ENCODE measurements around the gene JAKMIP3.

JAKMIP3 gene

DNA sequence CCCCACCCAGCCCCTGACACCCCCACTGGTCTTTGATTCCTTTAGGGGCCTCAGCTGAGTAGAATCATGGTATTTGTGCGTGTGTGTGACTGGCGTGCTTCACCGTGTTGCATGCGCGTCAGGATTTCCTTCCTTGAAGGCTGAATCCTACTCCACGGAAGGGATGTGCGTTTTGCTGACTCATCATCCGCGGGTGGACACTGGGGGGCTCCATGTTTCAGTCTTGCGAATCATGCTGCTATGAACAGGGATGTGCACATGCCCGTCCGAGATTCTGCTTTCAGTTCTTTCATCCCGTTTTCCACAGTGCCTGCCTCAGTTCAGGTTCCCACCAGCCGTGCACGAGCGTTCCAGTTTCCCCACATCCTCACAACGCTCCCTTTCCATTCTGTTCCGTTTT, 20.9 kb upstream of the JAKMIP3 start:
- no peak for DNase-seq

DNA sequence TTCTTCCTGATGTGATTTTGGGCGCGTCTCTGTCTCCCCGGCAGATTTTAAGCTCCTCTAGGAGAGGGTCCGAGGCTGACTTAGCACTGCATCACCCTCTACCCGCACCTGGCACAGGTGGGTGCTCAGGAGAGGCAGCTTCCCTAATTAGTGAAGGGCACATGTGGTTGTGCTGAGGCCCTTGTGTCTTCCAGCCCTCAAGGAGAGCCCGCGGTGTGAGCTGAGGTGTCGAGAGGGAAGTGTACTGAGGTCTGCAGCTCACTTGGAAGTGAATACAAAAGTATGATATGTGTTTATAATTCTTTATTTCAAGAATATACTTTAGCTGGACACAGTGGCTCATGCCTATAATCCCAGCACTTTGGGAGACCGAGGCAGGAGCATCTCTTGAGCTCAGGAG, 20.4 kb upstream of the JAKMIP3 start:
- DNase-seq = no peak

DNA sequence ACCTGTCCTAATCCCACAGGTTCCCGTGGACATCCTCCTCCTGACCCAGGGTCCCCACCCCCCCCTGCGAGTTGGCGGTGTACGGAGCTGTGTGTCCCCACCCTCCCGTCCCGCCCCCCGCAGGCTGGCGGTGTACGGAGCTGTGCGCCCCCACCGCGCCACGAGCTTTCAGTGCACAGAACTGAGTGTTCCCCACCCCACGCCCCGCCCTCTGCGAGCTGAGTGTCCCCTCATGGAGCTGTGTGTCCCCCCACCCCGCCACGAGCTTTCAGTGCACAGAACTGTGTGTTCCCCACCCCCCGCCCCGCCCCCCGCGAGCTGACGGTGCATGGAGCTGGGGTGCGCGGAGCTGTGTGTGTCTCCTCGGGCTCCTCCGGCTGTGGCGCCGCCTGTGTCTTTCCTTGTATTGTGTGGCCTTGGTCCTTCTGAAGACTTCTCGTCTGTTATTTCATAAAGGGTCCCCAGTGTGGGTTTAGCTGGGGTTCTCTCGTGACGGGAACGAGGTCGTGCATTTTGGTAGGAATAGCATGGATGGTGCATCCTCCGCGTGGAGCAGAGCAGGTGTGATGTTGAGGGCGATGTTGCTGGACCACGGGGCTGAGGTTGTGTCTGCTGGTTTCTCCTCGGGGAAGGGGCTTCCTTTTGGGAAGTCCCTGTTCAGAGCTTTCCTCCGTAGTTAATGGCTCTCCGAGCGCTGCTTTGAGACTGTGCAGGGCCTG, 18.0 kb upstream of the JAKMIP3 start:
- no peak for DNase-seq

DNA sequence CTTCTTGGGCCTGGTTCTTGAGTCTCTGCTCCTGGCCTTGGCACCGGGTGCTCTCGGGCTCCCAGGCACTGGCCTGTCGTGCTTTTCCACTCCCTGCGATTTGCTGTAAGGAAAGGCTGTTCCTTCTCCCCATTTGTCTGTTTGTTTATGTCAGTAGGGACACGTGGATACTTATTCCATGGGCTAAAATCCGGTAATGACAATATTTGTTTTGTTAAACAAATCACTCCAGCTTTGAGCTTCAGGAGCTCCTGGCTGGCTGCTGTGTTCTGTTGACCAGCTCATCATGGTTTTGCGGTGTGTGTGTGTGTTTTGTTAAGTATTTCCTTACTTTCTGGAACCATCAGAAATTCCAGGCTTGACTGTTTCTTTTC, 17.5 kb upstream of the JAKMIP3 start:
- no peak for DNase-seq

DNA sequence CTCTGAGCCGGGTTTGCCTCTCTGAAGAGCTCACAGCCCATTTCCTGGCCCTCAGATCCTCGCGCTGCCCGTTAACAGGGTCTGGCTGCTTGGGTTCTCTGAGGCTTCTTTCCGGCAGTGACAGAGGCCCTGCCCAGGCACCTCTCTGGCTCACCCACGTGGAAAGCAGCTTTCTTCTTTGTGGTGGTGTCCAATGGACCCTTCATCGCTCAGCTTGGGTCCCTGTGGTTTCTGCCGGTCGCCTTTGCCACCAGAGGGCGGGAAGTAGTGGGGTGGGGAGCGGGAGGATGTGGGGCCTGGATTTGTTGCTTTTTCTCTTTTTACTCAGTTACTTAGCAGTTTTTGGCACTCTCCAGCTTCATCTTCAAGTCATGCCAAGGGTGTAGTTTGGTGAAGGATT, 15.6 kb upstream of the JAKMIP3 start:
- no peak for DNase-seq

DNA sequence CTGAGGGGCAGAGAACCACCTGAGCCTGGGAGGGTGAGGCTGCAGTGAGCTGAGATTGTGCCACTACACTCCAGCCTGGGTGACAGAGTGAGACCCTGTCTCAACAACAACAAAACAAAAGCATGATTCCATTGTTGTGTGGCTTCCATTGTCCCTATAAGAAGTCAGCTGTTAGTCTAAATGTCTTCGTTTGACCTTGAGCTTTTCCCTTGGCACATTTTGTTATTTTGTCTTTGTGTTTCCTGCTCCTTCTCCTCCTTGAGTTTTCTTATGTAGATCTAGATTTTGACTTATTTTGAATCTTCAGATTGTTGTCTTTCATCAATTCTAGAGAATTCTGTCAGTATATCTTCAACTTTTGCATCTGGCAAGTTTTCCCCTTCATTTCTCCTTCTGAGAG, 13.6 kb upstream of the JAKMIP3 start:
- DNase-seq = no peak

- DNase-seq = no peak
Observed at GRCh38 chr10:132054564-132054963, 11.2 kb upstream of the JAKMIP3 start.

DNA sequence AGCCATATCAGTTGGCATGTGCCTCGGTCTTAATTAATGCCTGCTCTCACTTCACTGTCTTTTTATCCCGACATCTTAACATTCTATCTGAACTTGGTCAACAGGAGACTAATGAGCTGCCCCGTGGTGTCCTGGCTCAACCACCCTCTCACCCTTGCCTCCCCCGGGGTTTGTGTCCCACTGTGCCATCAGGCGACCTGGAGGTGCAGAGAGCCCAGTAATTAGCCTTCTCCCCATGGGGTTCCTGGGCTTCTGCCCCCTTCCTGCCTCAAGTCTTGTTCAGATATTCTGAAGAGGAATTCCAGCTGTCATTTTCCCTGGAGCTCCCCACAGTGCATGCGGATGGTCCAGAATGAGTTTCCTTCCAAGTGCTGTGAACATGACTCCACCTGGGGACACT, 10.1 kb upstream of the JAKMIP3 start:
- DNase-seq = no peak

DNA sequence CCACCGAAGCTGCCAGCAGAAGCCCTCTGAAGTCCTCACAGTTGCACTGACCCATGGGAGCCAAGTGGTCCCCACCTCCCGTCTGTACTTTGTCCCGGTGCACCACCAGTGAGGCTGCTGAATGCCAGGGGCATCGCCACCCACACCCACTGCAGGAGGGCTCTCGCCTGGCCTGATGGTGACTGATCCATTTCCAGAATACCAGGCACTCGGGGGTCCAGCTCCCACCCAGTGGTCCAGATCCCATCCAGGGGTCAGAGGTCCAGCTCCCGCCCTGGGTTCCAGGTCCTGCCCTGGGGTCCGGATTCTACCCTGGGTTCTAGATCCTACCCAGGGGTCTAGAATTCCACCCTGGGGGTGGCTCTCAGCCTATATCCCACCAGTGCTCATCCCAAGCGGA, 9.1 kb upstream of the JAKMIP3 start:
- DNase-seq = no peak

DNA sequence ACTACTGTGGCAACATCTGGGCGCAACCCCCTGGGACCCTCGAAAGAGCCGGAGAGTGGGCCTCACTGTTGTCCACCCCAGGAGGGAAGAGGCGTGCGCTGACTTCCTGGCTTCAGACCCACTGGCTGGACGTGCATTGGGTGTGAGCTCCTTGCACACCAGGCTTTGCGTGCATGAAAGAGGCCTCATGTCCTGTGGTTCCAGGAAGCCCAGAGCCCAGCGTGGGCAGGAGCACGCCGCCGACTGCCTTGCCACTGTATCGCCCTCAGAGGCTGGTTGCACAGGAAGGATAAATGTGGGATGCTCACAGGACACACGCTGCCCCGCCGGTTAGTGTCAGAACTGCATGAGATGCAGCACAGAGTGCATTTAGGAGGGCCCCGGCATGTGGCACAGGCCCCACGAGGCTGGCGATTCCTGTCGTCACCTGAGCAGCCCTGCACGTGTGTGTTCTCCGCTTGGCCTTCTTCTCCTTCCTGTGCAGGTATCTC, 8.5 kb upstream of the JAKMIP3 start:
- no peak for DNase-seq

DNA sequence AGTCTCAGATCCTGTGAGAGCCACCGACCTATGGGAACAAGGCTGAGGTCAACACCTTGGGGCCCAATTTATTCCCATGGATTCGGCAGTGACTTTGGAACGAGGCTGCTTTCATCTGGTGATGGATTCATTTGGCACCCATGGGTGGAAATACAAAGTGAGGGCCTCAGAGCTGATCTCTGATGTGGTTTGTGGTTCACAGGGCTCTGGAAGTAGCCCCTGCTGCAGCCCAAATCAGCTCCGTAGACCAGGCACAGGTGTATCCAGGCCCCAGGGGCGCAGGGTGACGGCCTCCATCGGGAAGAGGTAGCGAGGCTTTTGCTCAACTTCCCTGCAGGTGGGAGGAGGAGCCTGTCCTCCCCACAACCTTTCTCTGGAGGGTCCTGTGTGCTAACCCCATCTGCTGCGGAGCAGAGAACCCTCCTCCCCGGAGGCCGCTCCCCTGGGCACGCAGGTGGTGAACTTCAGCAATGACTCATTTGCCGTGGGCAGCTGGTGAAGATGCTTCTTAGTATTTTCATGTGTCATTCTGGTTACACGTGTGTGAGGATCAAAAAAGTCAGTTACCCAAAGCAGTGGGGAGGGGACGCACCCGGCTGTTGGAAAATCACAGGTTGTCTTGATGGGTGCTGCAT, 7.5 kb upstream of the JAKMIP3 start:
- DNase-seq = peak; percentile 7

GRCh38 chr10:132058793-132059759, 6.7 kb upstream of the JAKMIP3 start:
- DNase-seq = no peak

DNA sequence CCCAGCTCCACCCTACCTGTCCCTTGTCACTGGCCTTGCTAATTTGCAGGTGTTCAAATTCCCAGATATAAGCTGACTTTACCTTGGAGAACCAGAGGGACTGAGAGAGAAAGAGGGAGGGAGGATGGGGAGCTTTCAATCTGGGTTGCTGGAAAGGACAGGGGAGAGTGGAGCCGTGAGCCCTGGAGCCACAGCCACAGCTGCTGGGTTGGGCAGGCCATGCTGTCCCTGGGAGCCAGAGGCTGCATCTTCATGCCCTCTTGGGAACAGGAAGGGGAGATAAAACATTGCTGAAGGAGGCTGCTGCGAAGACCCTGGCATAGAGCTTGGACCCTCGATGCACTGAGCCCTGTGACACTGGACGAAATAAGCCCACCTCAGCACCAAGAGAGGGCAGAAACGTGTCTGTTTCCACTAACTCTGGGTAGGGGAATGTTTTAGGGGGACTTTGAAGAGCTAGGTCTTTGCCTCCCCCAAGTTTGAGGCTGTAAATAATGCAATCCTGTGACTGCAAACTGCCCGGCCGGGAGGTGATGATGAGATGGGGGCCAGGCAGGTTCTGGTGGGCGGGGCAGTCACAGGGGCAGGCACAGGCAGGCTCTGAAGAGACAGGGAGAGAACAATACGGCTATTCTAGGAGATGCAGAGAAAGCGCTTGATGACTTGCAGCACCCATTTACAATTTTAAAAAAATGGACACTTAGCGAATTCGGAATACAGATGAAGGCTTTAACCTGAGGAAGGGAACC, 5.8 kb upstream of the JAKMIP3 start:
- no peak for DNase-seq

- no peak for DNase-seq
Observed at GRCh38 chr10:132061030-132061429, 4.7 kb upstream of the JAKMIP3 start.

DNA sequence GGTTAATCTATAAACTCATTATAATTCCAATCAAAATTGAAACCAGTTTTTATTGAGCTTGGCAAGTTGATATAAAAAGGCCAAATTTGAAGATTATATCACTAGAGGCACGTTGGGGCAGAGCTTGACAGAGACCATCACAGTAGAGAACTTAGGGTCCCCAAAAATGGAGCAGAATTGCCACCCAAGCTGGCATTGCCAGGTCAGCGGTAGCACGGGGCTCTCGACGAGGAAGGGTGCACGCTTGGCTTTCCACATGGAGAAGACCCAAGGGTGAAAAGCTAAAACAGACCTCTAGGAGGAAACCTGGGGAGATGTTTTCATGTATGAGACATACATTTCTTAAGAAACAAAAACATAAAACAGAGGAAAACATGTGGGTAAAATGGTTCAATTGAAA, 4.3 kb upstream of the JAKMIP3 start:
- no peak for DNase-seq

GRCh38 chr10:132062116-132062515, 3.6 kb upstream of the JAKMIP3 start:
- DNase-seq = no peak

GRCh38 chr10:132062641-132063390, 2.9 kb upstream of the JAKMIP3 start:
- no peak for DNase-seq

- no peak for DNase-seq
Observed at GRCh38 chr10:132063432-132063831, 2.3 kb upstream of the JAKMIP3 start.

GRCh38 chr10:132064082-132064755, 1.5 kb upstream of the JAKMIP3 start:
- DNase-seq = no peak

DNA sequence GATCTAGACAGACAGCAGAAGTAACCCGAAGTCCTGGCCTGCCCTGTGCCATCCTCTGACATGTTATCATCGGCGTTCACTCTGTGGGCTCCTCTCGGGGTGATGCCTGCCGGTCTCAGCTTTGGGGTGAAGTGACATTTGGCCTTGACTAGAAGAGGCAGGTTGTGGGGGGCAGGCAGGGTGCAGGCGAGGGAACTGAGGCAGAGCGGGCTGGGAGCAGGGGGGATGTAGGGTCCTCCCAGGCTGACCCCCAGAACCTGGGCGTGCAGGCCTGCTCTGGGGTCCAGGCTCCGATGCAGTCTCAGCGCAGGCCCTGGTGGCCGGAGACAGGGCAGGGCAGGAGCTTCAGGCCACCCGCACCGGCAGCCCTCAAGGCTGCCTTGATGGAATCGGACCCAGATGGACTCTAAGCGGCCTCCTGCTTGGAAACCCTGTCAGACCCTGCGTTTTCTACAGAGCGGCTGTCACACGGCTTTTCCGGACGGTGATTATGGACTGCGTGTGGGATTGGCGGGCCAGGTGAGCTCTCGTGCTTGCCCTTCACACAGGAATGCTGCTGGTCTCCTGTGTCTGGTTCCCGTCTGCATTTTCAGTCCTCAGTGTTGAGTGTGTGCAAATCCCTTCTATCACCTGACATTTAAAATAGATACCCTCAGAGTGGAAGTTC, 842 bp upstream of the JAKMIP3 start:
- no peak for DNase-seq

DNA sequence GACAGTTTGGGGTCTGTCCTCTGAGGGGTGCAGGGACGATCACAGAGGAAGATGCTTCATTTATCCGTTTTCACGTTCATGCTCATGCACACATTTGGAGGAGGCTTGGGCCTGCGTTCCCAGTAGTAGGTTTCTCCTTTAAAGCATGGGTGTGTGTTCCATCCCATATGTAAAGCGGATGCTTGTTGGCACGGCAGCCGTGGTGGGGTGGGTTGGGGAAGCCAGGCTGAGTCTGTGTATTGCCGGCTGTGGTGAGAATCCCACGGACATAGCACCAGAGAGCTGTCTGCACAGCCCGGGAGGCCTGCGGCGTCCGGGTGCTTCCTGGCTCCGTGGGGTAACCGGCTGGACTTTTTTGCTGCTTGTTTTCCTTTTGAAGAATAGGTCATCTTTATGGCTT, 440 bp downstream of the JAKMIP3 start:
- no peak for DNase-seq

All from activated naive CD4-positive, alpha-beta T cell treated with Interleukin-2 at 50 U/mL for 16 hours (primary cell).